DMS 273 (cell line): Measurements from ENCODE around the gene RTN4RL1.

Experiments
- DNase-seq: peaks from one replicate; lab custom pipeline; 2025; ENCODE audit not compliant: unreplicated experiment; lab: John Stamatoyannopoulos, UW

Gene RTN4RL1

DNA sequence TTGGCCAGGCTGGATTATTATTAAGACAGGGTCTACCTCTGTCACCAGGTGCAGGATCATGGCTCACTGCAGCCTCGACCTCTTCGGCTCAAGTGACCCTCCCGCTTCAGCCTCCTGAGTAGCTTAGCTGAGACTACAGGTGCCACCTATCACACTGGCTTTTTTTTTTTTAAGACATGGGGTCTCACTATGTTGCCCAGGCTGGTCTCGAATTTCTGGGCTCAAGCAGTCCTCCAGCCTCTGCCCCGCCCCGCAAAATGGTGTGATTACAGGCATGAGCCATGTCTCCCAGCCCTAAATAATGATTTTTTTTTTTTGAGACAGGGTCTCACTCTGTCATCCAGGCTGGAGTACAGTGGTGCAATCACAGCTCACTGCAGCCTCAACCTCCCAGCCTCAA, 22.5 kb upstream of the RTN4RL1 start:
- no peak for DNase-seq

DNA sequence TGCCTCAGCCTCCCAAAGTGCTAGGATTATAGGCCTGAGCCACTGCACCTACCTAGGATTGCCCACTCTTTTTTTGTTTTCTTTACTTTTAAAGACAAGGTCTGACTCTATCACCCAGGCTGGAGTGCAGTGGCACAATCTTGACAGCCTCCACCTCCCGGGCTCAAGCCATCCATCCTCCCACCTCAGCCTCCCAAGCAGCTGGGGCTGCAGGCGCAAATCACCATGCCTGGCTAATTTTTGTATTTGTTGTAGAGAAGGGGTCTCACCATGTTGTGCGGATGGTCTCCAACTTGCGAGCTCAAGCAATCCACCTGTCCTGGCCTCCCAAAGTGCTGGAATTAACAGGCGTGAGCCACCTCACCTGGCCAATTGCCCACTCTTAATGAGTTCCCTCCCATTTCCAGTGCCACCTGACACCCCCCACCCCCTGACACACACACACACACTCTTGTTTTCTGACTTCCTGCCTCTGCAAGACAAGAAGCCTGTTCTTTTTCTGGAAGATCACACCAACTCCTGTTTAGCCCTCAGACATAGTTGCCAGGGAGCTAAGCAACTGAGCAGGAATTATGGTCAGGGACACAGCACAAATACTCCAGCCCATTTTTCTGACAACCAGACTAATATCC, 19.2 kb upstream of the RTN4RL1 start:
- no peak for DNase-seq

- no peak for DNase-seq
Observed at GRCh38 chr17:2043785-2044184, 18.7 kb upstream of the RTN4RL1 start.

DNA sequence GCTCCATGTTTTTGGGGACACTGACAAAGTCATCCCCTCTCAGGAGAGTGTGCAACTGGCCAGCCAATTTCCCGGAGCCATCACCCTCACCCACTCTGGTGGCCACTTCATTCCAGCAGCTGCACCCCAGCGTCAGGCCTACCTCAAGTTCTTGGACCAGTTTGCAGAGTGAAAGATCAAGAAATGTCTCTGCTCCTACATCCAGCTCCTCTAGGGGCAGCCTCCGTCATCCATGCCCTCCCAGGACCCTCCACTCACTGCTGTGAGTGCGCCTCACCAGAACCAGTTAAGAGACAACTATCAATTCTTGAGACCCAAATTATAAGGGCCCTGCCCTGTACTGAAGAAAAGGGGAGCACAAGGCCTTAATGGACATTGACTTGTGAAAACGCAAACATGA, 17.8 kb upstream of the RTN4RL1 start:
- no peak for DNase-seq

- peak; percentile 48 for DNase-seq
Observed at GRCh38 chr17:2042390-2042847, 17.3 kb upstream of the RTN4RL1 start.

DNA sequence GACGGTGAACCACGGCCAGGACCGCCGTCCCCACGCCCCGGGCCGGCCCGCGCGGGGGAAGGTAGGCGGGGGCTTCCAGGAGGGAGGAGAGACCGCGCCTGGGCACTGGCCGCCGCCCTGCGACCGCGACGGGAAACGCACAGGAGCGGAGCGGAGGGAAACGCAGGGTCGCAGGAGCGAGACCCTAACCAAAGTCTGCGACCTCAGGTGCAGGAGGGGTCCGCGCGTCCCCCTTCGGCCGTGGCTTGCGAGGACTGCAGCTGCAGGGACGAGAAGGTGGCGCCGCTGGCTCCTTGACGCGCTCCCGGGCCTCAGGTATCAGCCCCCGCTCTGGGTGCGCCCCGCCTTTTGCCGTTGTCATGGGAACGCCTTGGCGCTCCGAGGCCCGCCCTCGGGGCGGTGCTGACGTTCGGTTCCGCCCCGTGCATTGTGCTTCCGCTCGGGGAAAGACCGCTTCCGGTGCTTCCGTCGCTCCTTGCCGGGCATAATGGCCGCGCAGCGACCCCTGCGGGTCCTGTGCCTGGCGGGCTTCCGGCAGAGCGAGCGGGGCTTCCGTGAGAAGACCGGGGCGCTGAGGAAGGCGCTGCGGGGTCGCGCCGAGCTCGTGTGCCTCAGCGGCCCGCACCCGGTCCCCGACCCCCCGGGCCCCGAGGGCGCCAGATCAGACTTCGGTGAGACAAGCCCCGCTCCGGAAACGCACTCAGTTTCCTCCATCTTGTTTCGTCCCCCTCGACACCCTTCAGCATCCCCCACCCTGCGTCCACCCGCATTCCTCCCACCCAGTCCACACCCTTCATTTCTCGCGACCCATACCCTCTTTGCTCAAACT, 16.6 kb upstream of the RTN4RL1 start, which contains the start of gene OVCA2:
Gene OVCA2 (plus strand): TSS at position 462 of the 829 bp plus-strand sequence. CDS start 26 bp downstream, at position 488.
- DNase-seq, result peak; percentile 97

DNA sequence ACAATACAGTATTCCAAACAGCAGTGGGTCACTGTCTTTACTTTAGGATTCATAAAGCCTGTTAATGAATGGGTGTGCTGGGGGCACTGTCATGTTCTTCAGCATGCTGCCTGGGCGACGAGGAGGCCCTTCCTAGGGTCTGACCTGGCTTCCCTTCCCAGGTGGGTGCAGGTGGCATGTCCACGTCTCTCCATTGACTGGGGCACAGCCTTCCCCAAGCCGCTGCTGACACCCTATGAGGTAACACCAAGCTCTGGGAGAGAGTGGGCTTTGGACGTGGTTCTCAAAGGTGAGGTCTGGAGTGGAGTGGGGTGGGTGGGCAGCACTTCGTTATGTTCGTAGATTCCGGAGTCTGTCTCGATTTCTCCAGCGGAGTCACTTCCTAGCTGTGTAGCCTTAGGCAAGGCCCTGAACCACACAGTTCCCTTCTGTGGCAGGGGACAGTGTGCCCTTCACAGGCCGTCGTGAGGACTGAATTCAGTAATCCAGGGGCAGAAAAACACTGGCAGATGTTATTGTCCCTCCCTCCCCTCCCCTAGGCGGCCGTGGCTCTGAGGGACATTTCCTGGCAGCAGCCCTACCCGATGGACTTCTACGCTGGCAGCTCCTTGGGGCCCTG, 15.9 kb upstream of the RTN4RL1 start:
- peak; percentile 76 for DNase-seq

GRCh38 chr17:2040219-2040827, 15.2 kb upstream of the RTN4RL1 start:
- no peak for DNase-seq

GRCh38 chr17:2037155-2037554, 12.0 kb upstream of the RTN4RL1 start:
- DNase-seq, result no peak

DNA sequence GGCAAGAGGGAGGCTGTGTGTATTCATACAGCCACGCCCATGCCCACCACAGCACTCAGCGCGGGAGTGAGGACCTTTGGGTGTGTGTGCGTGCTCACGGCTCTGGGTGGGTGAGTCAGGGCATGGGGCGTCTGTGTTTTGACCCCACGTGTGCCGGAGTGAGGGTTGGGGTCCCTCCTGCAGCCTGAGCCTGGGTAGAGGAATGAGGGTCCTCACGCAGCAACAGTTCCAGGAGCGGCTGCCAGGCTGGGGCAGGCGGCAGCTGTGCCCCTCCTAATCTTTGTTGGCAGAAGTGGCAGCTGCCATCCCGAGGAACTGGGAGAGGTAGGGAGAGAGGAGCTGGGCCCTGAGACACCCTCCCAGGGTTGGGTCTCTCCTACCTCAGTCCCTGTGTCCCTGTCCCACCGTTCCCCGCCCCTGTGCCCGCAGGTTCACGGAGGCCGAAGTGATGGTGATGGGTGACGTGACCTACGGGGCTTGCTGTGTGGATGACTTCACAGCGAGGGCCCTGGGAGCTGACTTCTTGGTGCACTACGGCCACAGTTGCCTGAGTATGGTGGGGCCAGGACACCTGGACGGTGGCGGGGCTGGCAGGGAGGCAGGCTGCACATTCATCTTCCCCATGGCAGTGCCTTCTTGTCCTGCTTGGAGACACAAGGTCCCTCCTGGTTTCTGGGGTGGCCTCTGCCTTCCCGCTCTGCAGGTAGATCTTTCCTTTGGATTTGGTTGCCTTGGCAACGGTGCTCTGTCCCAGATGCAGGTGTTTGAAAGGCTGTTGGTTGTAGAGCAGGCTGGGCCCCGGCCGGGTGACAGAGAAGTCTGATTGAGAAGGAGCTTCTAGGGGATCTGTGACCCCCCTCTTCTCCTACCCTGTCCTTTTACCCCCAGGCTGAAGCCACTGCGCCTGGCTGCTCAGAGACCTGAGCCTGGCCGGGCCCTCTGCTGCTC, 10.7 kb upstream of the RTN4RL1 start:
- DNase-seq, result no peak

DNA sequence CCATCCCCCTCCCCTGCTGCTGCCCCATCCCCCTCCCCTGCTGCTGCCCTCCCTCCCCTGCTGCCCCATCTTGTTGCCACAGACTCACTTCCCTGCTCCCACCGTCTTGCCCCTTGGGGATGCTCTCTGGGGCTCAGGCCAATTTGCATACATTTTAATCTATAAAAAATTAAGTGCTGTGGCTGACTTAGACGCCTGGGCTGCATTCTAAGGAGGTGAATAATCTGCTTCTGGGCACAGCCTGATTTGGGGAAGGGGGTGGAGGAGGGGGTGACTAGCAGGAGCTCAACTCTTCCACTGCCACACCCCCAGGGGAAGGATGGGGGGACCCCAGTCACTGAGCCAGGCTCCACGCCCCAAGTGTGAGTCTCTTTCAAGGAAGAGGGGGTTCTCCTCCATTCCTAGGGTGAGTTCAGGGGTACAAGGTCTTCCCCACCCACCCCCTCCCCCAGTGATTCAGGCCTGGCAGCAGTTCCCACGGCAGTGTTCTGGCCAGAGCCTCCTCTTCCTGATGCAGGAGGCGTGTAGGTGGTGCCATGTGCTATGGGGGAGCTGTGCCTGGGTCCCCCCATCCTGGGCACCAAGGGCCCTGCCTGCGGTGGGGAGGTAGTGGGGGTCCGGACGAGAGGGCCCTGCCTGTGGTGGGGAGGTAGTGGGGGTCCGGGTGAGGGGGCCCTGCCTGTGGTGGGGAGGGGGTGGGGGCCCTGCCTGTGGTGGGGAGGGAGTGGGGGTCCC, 9.8 kb upstream of the RTN4RL1 start:
- peak; percentile 31 for DNase-seq

DNA sequence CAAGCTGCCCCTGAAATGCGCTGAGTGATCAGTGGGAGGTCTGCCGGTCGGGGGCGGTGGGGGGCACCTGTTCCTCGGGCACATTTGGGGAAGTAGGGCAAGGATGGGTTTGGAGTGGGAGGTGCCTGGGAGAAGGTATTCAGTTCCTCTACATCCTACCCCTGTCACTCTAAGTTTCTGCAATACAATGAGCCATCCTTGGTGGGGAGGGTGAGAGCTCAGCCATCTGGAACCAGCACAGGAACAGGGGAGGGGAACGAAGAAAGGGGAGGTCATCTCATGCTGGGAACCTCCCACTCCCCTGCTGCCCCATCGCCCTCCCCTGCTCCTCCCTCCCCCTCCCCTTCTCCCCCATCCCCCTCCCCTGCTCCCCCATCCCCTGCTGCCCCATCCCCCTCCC, 9.0 kb upstream of the RTN4RL1 start:
- peak; percentile 68 for DNase-seq

DNA sequence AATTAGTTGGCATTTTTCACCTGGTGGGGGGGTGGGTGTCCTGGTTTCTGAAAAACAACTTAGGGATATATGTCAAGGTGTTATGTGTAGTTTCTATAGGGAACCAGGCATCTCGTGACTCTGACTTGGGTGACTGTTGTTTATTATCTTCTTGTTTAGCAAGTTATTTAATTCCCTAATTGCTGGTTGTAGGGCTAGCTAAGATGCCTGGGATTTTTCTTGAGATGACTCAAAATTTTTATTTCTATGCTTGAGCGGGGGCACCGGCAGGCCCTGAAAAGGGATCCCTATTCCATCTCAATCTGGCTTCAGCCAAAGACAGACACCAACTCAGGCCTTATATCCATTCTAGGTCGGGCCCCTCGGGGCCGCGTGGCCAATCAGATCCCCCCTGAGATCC, 8.0 kb upstream of the RTN4RL1 start:
- DNase-seq, result no peak

GRCh38 chr17:2030779-2031163, 5.6 kb upstream of the RTN4RL1 start:
- no peak for DNase-seq

DNA sequence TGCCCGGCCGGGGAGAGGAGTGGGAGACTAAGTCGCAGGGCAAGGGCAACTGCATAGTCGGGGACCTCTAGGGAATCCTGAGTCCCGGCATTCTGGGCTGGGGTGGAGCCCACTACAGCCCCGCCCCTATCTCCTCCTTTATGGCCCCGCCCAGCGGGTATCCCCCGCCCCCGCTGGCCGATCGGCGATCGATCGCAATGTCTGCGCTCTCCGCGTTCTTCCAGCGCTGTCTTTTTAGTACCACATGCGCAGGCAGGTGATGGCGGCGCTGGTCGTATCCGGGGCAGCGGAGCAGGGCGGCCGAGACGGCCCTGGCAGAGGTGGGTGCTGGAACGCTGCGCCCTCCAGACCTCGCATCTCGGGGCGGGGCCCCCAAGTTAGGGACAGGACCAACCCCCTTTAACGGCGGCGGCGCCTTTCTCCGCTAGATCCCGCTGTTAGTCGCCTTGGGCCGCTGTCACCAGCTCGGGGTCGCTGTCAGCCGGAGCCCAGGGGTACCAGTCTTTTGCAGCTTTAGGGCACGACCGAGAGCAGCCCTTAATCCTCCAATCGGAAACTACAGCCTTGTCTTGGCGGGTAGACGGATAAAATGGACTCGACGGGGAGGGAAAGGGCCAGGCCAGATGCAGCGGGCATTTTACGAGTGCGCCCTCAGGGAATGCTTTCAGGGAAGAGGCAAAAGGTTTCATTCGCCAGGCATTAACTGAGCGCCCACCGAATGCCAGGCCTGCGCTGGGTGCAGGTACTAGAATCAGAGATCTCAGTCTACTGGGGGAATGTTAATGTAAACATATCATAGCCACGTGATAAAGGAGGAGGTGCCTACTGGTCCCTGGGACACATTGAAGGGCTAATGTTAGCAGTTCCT, 5.0 kb upstream of the RTN4RL1 start, which contains the start of gene DPH1:
Gene DPH1 (plus strand): TSS at position 243 of the 868 bp plus-strand sequence. CDS start 17 bp downstream, at position 260.
- peak; percentile 93 for DNase-seq

GRCh38 chr17:2028737-2029136, 3.6 kb upstream of the RTN4RL1 start:
- DNase-seq, result peak; percentile 45

- no peak for DNase-seq
Observed at GRCh38 chr17:2028234-2028614, 3.1 kb upstream of the RTN4RL1 start.

DNA sequence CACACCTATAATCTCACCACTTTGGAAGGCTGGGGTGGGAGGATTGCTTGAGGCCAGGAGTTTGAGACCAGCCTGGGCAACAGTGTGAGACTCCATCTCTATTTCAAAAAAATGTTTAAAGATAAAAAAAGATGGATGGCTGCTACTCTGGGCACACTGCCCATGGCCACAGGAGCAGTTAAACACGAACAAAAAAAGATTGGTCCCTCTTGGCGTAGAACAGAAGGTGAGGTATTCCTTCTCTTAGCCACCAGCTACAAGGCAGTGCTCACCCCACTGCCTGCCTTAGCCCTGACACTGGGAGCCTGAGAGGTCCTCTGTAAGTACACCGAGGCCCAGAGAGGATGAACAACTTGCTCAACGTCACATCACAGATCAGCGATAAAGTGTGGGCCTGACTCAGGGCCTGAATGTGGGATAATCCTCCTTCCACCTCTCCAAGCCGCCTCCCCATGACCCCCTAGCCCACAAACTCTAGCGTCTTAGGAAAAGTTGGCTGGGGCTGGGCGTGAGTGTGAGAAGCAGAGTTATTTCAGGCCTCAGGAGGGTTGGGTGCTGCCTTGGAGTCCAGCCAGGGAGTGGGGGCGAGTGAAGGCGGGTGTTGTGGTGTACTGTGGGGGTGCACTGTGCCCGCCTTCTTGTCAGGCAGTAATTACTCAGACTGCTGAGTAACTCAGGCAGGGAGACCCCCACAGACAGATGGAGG, 2.5 kb upstream of the RTN4RL1 start:
- no peak for DNase-seq
